GM23248 (cell line): ENCODE data around the gene C14orf132.

ENCODE experiments used
- EZH2 ChIP-seq: fragments of 200-600 bp; sonication (generic); IDR thresholded peaks from 2 replicates; pipeline ENCODE4 v1.6.1; 2018; ENCODE audit warnings: antibody characterized with exemption, mild to moderate bottlenecking; ENCODE audit not compliant: insufficient read depth, poor library complexity, severe bottlenecking
- EZH2phosphoT487 ChIP-seq: fragments of 200-600 bp; sonication (generic); IDR thresholded peaks from 2 replicates; pipeline ENCODE4 v1.6.1; 2018; ENCODE audit warnings: antibody characterized with exemption, moderate library complexity, mild to moderate bottlenecking, low read depth; ENCODE audit not compliant: insufficient read depth

DNA sequence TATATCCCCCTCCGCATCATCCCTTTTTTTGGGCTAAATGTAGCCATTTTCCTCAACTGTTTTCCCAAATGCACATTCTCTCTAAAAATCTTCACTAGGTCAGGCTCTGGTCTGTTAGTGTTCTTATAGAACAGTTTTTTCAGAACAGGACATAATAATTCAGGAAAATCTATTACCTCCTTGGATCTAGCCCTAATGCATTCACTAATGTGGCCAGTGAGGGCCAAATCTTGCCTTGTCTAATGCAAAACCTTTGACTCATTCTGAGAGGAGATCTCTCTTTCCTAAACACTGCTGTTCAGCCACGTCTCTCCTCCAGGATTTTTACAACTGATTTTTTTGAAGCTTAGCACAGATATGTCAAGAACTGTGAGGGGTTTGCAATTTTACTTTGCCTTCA lies 15.5 kb downstream of the C14orf132 start:
- no peak for TF ChIP-seq EZH2
- TF ChIP-seq EZH2phosphoT487, result no peak
